Measurements from ENCODE around the gene LHFPL6.

LHFPL6 gene

DNA sequence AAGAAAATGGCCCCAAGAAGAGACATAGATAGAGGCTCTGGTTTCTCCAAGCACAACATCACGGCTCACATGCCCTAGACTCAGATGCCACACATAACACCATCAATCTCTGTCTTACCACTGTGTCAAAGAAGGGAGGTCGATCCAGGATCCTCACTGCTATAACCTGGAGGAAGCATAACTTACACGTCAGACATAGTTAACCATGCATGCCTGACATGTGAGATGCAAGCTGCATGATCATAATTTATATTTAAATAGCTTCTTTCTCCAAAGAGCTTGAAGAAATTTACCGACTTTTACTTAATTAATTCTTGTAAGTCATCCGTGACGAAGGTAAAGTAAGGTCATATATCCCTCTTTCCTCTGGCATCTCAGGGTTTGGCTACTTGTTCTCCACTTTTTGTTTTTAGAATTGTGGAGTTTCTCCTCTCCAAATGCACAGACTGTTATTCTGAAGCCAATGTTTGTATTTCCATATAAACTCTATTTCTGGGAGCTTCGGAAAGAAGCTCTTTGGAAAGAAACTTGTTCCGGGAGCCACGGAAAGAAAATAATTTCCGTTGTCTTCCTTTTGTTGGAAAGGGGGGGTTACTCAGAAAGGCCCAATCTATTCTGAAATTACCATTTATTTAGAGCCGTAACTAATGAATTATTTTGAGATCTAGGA lies 205.6 kb downstream of the LHFPL6 start:
- Histone ChIP-seq H4K12ac (ENCODE audit: low read depth, low read length) (no peak overlapping the region), H3K14ac (ENCODE audit: low read length) (no peak overlapping the region), H3K23ac (ENCODE audit: low read length) (no peak overlapping the region), H4K8ac (ENCODE audit: low read depth, low read length) (no peak overlapping the region), H3K9ac (ENCODE audit: low read length) (no peak overlapping the region), H4K91ac (ENCODE audit: low read depth, low read length) (no peak overlapping the region), H2BK5ac (ENCODE audit: low read depth, low read length, poor library complexity) (no peak overlapping the region), H2BK12ac (ENCODE audit: low read length) (no peak overlapping the region), H2BK120ac (ENCODE audit: insufficient read depth, low read length, poor library complexity) (no peak overlapping the region), H3K36me3 (ENCODE audit: control insufficient read depth in 1 of 2, insufficient read depth in 2 of 2, low read length in 2 of 2) (no peaks in the 10 kb centered on the region), H3K4me1 (ENCODE audit: control insufficient read depth in 1 of 2, insufficient read depth in 2 of 2, low read length in 2 of 2) (peaks cover 0 to 6% of the 10 kb centered on the region in 2 experiments), H3K4ac (ENCODE audit: low read depth, low read length) (no peak overlapping the region), H3K79me1 (ENCODE audit: low read length) (no peaks in the 10 kb centered on the region), H2AFZ (ENCODE audit: insufficient read depth, low read length, poor library complexity) (no peak overlapping the region), H3K4me2 (ENCODE audit: low read length) (no peak overlapping the region), H3K4me3 (ENCODE audit: low read depth, low read length) (no peak overlapping the region), H3K18ac (ENCODE audit: low read length) (no peak overlapping the region), H3K79me2 (ENCODE audit: control insufficient read depth, insufficient read depth, low read length, poor library complexity) (peaks cover 2% of the 10 kb centered on the region), H3K27me3 (ENCODE audit: insufficient read depth, low read length) (no peaks in the 10 kb centered on the region), H3K27ac (ENCODE audit: low read depth, low read length) (no peak overlapping the region), H3K9me3 (ENCODE audit: insufficient read depth, low read depth, low read length) (no peaks in the 10 kb centered on the region), H2AK5ac (ENCODE audit: low read length) (no peak overlapping the region)
- DNase-seq, result no peak
- no CpG with 5 or more reads among the region's 11 CpGs for WGBS (ENCODE audit: extremely low coverage, insufficient coverage, insufficient read length)

DNA sequence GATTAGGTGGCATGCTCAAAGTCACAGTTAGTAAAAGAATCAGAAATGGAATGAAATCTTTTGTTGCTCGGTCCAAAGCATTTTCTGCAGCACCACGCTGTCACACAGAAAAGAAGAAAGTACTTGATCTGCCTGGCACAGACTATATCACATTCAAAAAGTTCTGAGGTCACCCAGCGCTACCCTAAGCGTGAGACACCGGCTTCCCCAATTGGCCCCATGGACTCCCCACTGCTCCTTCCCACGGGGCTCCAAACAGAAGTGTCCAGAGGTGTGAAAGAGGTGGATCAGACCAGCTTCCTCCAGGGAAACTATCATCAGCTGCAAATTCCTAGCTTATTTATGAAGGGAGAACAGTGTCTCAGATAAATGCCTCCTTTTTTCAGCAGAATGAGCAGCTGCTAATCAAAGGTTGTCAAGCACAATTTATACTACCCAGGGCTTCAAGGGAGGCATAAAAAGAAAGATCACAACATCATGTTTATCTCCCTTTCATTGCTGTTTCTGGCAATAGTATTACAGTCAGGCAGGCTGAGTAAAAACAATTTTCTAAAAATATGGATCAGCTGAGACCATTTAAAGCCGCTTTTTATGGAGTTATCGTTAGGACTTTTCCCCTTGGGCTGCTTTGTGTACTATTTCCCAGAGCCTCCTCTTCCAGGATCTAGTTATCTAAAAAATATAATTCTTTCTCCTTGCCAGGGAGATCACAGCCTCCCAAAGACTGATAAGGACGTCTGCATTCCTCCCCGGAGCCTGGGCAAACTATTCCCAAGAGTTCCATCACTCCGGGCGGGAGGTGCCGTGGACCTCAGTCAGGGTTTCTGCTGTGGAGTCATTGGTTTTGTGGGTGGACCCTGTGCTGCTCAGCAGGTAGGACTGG lies 208.0 kb downstream of the LHFPL6 start:
- Histone ChIP-seq H3K27me3 (ENCODE audit: insufficient read depth, low read length) (no peaks in the 10 kb centered on the region), H3K36me3 (ENCODE audit: control insufficient read depth in 1 of 2, insufficient read depth in 2 of 2, low read length in 2 of 2) (no peaks in the 10 kb centered on the region), H2BK120ac (ENCODE audit: insufficient read depth, low read length, poor library complexity) (no peak overlapping the region), H3K9ac (ENCODE audit: low read length) (no peak overlapping the region), H3K79me2 (ENCODE audit: control insufficient read depth, insufficient read depth, low read length, poor library complexity) (peaks cover 2% of the 10 kb centered on the region), H3K14ac (ENCODE audit: low read length) (no peak overlapping the region), H3K23ac (ENCODE audit: low read length) (no peak overlapping the region), H3K79me1 (ENCODE audit: low read length) (no peaks in the 10 kb centered on the region), H3K4me3 (ENCODE audit: low read depth, low read length) (no peak overlapping the region), H4K8ac (ENCODE audit: low read depth, low read length) (no peak overlapping the region), H4K91ac (ENCODE audit: low read depth, low read length) (no peak overlapping the region), H3K4ac (ENCODE audit: low read depth, low read length) (no peak overlapping the region), H3K4me1 (ENCODE audit: control insufficient read depth in 1 of 2, insufficient read depth in 2 of 2, low read length in 2 of 2) (peaks cover 0 to 6% of the 10 kb centered on the region in 2 experiments), H3K18ac (ENCODE audit: low read length) (no peak overlapping the region), H2BK12ac (ENCODE audit: low read length) (no peak overlapping the region), H2BK5ac (ENCODE audit: low read depth, low read length, poor library complexity) (no peak overlapping the region), H2AFZ (ENCODE audit: insufficient read depth, low read length, poor library complexity) (no peak overlapping the region), H2AK5ac (ENCODE audit: low read length) (no peak overlapping the region), H3K9me3 (ENCODE audit: insufficient read depth, low read depth, low read length) (no peaks in the 10 kb centered on the region), H3K27ac (ENCODE audit: low read depth, low read length) (no peak overlapping the region), H4K12ac (ENCODE audit: low read depth, low read length) (no peak overlapping the region), H3K4me2 (ENCODE audit: low read length) (no peak overlapping the region)
- no CpG with 5 or more reads among the region's 13 CpGs for WGBS (ENCODE audit: extremely low coverage, insufficient coverage, insufficient read length)
- peak in 1 of 2 donors; percentile 46 for DNase-seq

DNA sequence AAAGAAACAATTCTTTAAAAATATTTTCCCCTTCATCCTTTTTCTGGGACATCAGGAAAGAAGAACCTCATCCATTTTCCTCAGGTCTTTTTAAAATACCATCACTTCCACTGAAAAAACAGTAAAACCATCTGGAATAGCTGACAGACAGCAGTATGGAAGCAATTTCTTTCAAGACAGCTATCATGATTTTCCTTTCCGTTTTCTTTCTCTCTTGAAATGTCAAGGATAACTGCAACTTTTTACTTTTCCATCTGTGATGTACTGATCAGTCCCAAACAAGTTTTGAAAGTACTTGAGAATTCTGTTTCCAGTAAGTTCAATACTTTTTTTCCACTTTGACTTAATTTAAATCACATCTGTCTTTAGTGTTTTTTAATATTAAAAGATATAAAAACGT lies 211.2 kb downstream of the LHFPL6 start:
- Histone ChIP-seq H3K9me3 (ENCODE audit: insufficient read depth, low read depth, low read length) (no peaks in the 10 kb centered on the region), H3K27ac (ENCODE audit: low read depth, low read length) (no peak overlapping the region), H3K4me3 (ENCODE audit: low read depth, low read length) (no peak overlapping the region), H3K4me1 (ENCODE audit: control insufficient read depth in 1 of 2, insufficient read depth in 2 of 2, low read length in 2 of 2) (peaks cover 0 to 6% of the 10 kb centered on the region in 2 experiments), H2BK12ac (ENCODE audit: low read length) (no peak overlapping the region), H2AK5ac (ENCODE audit: low read length) (no peak overlapping the region), H4K8ac (ENCODE audit: low read depth, low read length) (no peak overlapping the region), H2BK5ac (ENCODE audit: low read depth, low read length, poor library complexity) (no peak overlapping the region), H3K36me3 (ENCODE audit: control insufficient read depth in 1 of 2, insufficient read depth in 2 of 2, low read length in 2 of 2) (no peaks in the 10 kb centered on the region), H4K91ac (ENCODE audit: low read depth, low read length) (no peak overlapping the region), H2AFZ (ENCODE audit: insufficient read depth, low read length, poor library complexity) (no peak overlapping the region), H3K14ac (ENCODE audit: low read length) (no peak overlapping the region), H3K4ac (ENCODE audit: low read depth, low read length) (no peak overlapping the region), H3K79me2 (ENCODE audit: control insufficient read depth, insufficient read depth, low read length, poor library complexity) (no peaks in the 10 kb centered on the region), H2BK120ac (ENCODE audit: insufficient read depth, low read length, poor library complexity) (no peak overlapping the region), H3K79me1 (ENCODE audit: low read length) (no peaks in the 10 kb centered on the region), H3K27me3 (ENCODE audit: insufficient read depth, low read length) (no peaks in the 10 kb centered on the region), H3K9ac (ENCODE audit: low read length) (no peak overlapping the region), H3K23ac (ENCODE audit: low read length) (no peak overlapping the region), H3K18ac (ENCODE audit: low read length) (no peak overlapping the region), H3K4me2 (ENCODE audit: low read length) (no peak overlapping the region), H4K12ac (ENCODE audit: low read depth, low read length) (no peak overlapping the region)
- no peak for DNase-seq
- no CpG with 5 or more reads among the region's 2 CpGs for WGBS (ENCODE audit: extremely low coverage, insufficient coverage, insufficient read length)

GRCh38 chr13:39389013-39389412 lies 214.0 kb downstream of the LHFPL6 start:
- Histone ChIP-seq H3K23ac (ENCODE audit: low read length) (no peak overlapping the region), H3K27ac (ENCODE audit: low read depth, low read length) (no peak overlapping the region)

More at GRCh38 chr13:39389013-39389412, 214.0 kb downstream of the LHFPL6 start:
- Histone ChIP-seq H2BK5ac (ENCODE audit: low read depth, low read length, poor library complexity) (no peak overlapping the region), H2AFZ (ENCODE audit: insufficient read depth, low read length, poor library complexity) (no peak overlapping the region), H4K8ac (ENCODE audit: low read depth, low read length) (no peak overlapping the region), H3K4me1 (ENCODE audit: control insufficient read depth in 1 of 2, insufficient read depth in 2 of 2, low read length in 2 of 2) (no peaks in the 10 kb centered on the region), H3K79me2 (ENCODE audit: control insufficient read depth, insufficient read depth, low read length, poor library complexity) (no peaks in the 10 kb centered on the region), H3K36me3 (ENCODE audit: control insufficient read depth in 1 of 2, insufficient read depth in 2 of 2, low read length in 2 of 2) (no peaks in the 10 kb centered on the region), H3K9me3 (ENCODE audit: insufficient read depth, low read depth, low read length) (no peaks in the 10 kb centered on the region), H2BK12ac (ENCODE audit: low read length) (no peak overlapping the region), H3K4me2 (ENCODE audit: low read length) (no peak overlapping the region), H3K9ac (ENCODE audit: low read length) (no peak overlapping the region), H2BK120ac (ENCODE audit: insufficient read depth, low read length, poor library complexity) (no peak overlapping the region), H3K27me3 (ENCODE audit: insufficient read depth, low read length) (no peaks in the 10 kb centered on the region), H4K91ac (ENCODE audit: low read depth, low read length) (no peak overlapping the region), H2AK5ac (ENCODE audit: low read length) (no peak overlapping the region), H3K4me3 (ENCODE audit: low read depth, low read length) (no peak overlapping the region), H3K79me1 (ENCODE audit: low read length) (no peaks in the 10 kb centered on the region), H3K4ac (ENCODE audit: low read depth, low read length) (no peak overlapping the region), H3K18ac (ENCODE audit: low read length) (no peak overlapping the region), H3K14ac (ENCODE audit: low read length) (no peak overlapping the region), H4K12ac (ENCODE audit: low read depth, low read length) (no peak overlapping the region)
- WGBS (ENCODE audit: extremely low coverage, insufficient coverage, insufficient read length), result no CpG with 5 or more reads among the region's 5 CpGs
- no peak for DNase-seq

All from trophoblast cell (in vitro differentiated cells and primary cell).